ENCODE data around the gene CPLX1.
A peak's percentile ranks its signal among the peaks of the same experiment; 100 is the strongest.

The CPLX1 gene

GRCh38 chr4:788636-789297 lies 37.2 kb downstream of the CPLX1 start:
- Mint-ChIP-seq H3K27me3 (ENCODE audit: low read depth, poor library complexity) (peaks cover 81% of the 10 kb centered on the region), H3K36me3 (ENCODE audit: low read depth) (no peaks in the 10 kb centered on the region), H3K4me3 (no peak overlapping the region), H3K9me3 (no peaks in the 10 kb centered on the region), H3K4me1 (peaks cover 32% of the 10 kb centered on the region), H3K27ac (no peak overlapping the region)
- no peak for DNase-seq
- TF ChIP-seq CTCF (IDR thresholded peaks at IDR 0.05) = no peak

GRCh38 chr4:788006-788635 lies 37.8 kb downstream of the CPLX1 start:
- H3K4me3 Mint-ChIP-seq = no peak overlapping the region
- peaks cover 35% of the 10 kb centered on the region for H3K4me1 Mint-ChIP-seq
- H3K27me3 Mint-ChIP-seq (ENCODE audit: low read depth, poor library complexity) = peaks cover 81% of the 10 kb centered on the region
- DNase-seq = no peak
- no peaks in the 10 kb centered on the region for H3K36me3 Mint-ChIP-seq (ENCODE audit: low read depth)
- H3K27ac Mint-ChIP-seq = no peak overlapping the region
- no peaks in the 10 kb centered on the region for H3K9me3 Mint-ChIP-seq
- TF ChIP-seq CTCF (IDR thresholded peaks at IDR 0.05) = no peak

GRCh38 chr4:787561-787981 lies 38.4 kb downstream of the CPLX1 start:
- Mint-ChIP-seq H3K4me3 (peak overlapping the region; percentile 67), H3K4me1 (peaks cover 36% of the 10 kb centered on the region), H3K9me3 (no peaks in the 10 kb centered on the region), H3K27ac (no peak overlapping the region), H3K36me3 (ENCODE audit: low read depth) (no peaks in the 10 kb centered on the region), H3K27me3 (ENCODE audit: low read depth, poor library complexity) (peaks cover 81% of the 10 kb centered on the region)
- DNase-seq = no peak
- no peak for TF ChIP-seq CTCF (IDR thresholded peaks at IDR 0.05)

- Mint-ChIP-seq H3K4me3 (peak overlapping the region; percentile 67), H3K27ac (no peak overlapping the region), H3K27me3 (ENCODE audit: low read depth, poor library complexity) (peaks cover 80% of the 10 kb centered on the region), H3K36me3 (ENCODE audit: low read depth) (no peaks in the 10 kb centered on the region), H3K9me3 (no peaks in the 10 kb centered on the region), H3K4me1 (peaks cover 40% of the 10 kb centered on the region)
- no peak for TF ChIP-seq CTCF (IDR thresholded peaks at IDR 0.05)
- DNase-seq = no peak
Measured at GRCh38 chr4:786861-787300, 39.0 kb downstream of the CPLX1 start.

GRCh38 chr4:786074-786741 lies 39.7 kb downstream of the CPLX1 start:
- no peaks in the 10 kb centered on the region for H3K9me3 Mint-ChIP-seq
- no peaks in the 10 kb centered on the region for H3K36me3 Mint-ChIP-seq (ENCODE audit: low read depth)
- peak; percentile 40 for DNase-seq
- peaks cover 83% of the 10 kb centered on the region for H3K27me3 Mint-ChIP-seq (ENCODE audit: low read depth, poor library complexity)
- H3K4me3 Mint-ChIP-seq = no peak overlapping the region
- H3K4me1 Mint-ChIP-seq = peaks cover 40% of the 10 kb centered on the region
- no peak for TF ChIP-seq CTCF (IDR thresholded peaks at IDR 0.05)
- no peak overlapping the region for H3K27ac Mint-ChIP-seq
